ENCODE measurements around the gene CAMTA1. TPM values are rescaled to one million over a fixed set of nuclear protein-coding genes. Genes with fewer than 3 reads are reported as not detected.

The CAMTA1 gene
- total RNA-seq, 1 experiment from 2014 or later, result 69.5 TPM

- Histone ChIP-seq H3K4me1 (ENCODE audit: control insufficient read depth in 1 of 2, insufficient read depth in 2 of 2, low read length in 2 of 2) (no peaks in the 10 kb centered on the region), H4K20me1 (ENCODE audit: insufficient read depth) (no peaks in the 10 kb centered on the region), H3K4me2 (ENCODE audit: low read length) (no peak overlapping the region), H2AFZ (ENCODE audit: low read depth, low read length, poor library complexity, severe bottlenecking) (no peak overlapping the region), H3K4me3 (replicated peaks in 1 of 2; ENCODE audit: low read depth in 1 of 2, low read length in 2 of 2) (no peak overlapping the region), H3K27me3 (ENCODE audit: insufficient read depth, low read length) (peaks cover 24% of the 10 kb centered on the region), H3K9me3 (ENCODE audit: control insufficient read depth in 1 of 2, insufficient read depth in 1 of 2, low read depth in 1 of 2, low read length in 2 of 2) (no peaks in the 10 kb centered on the region), H3K27ac (ENCODE audit: low read depth, low read length) (no peak overlapping the region), H3K79me2 (ENCODE audit: insufficient read depth, low read length) (no peaks in the 10 kb centered on the region), H3K36me3 (ENCODE audit: control insufficient read depth in 1 of 2, insufficient read depth in 2 of 2, low read length in 2 of 2) (no peaks in the 10 kb centered on the region), H3K9me2 (ENCODE audit: insufficient read depth) (no peaks in the 10 kb centered on the region), H3K9ac (ENCODE audit: low read length) (no peak overlapping the region)
- CTCF ChIA-PET, result no interaction called here
- POLR2A ChIA-PET, result interaction anchor here (1.2 kb wide), 1 partner anchor 8 kb away, joined by 3 read pairs; no protein-coding TSS in a partner anchor
- DNase-seq (ENCODE audit: low read depth, low spot score), result no peak
- TF ChIP-seq RAD21 (IDR thresholded peaks at IDR 0.05; ENCODE audit: low read depth), result no peak
- no peak for TF ChIP-seq REST (IDR thresholded peaks at IDR 0.05; ENCODE audit: low read depth)
- no peak for TF ChIP-seq MAX (IDR thresholded peaks at IDR 0.05)
- no peak for TF ChIP-seq POLR2AphosphoS5 (IDR thresholded peaks at IDR 0.05; ENCODE audit: low read depth, low read length)
- no peak for TF ChIP-seq EGR1 (IDR thresholded peaks at IDR 0.05; ENCODE audit: low read depth)
- no peak for TF ChIP-seq SIN3A (IDR thresholded peaks at IDR 0.05; ENCODE audit: low read depth)
- TF ChIP-seq FOSL1 (IDR thresholded peaks at IDR 0.05; ENCODE audit: low read depth), result no peak
- TF ChIP-seq JUND (IDR thresholded peaks at IDR 0.05), result no peak
- TF ChIP-seq ZFX (IDR thresholded peaks at IDR 0.05), result no peak
- TF ChIP-seq EZH2 (IDR thresholded peaks at IDR 0.05), result no peak
- TF ChIP-seq EZH2phosphoT487 (IDR thresholded peaks at IDR 0.05; ENCODE audit: borderline replicate concordance), result no peak
- no peak for TF ChIP-seq TCF7L2 (IDR thresholded peaks at IDR 0.05; ENCODE audit: borderline replicate concordance, extremely low read depth, insufficient read depth, insufficient read length)
- TF ChIP-seq CEBPB (IDR thresholded peaks at IDR 0.05; ENCODE audit: low read depth), result no peak
- TF ChIP-seq, protein P1, sequence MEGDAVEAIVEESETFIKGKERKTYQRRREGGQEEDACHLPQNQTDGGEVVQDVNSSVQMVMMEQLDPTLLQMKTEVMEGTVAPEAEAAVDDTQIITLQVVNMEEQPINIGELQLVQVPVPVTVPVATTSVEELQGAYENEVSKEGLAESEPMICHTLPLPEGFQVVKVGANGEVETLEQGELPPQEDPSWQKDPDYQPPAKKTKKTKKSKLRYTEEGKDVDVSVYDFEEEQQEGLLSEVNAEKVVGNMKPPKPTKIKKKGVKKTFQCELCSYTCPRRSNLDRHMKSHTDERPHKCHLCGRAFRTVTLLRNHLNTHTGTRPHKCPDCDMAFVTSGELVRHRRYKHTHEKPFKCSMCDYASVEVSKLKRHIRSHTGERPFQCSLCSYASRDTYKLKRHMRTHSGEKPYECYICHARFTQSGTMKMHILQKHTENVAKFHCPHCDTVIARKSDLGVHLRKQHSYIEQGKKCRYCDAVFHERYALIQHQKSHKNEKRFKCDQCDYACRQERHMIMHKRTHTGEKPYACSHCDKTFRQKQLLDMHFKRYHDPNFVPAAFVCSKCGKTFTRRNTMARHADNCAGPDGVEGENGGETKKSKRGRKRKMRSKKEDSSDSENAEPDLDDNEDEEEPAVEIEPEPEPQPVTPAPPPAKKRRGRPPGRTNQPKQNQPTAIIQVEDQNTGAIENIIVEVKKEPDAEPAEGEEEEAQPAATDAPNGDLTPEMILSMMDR (IDR thresholded peaks at IDR 0.05 in 2 of 3, conservative IDR thresholded peaks at IDR 0.05 in 1 of 3; ENCODE audit: borderline replicate concordance in 1 of 3, insufficient read depth in 1 of 3, low read depth in 2 of 3, low read length in 2 of 3), result no peak
- TF ChIP-seq ELF1 (IDR thresholded peaks at IDR 0.05; ENCODE audit: borderline replicate concordance, low read depth), result no peak
- TF ChIP-seq YY1 (IDR thresholded peaks at IDR 0.05; ENCODE audit: extremely low read depth, insufficient replicate concordance, low read depth, low read length), result no peak
- TF ChIP-seq, protein P2, sequence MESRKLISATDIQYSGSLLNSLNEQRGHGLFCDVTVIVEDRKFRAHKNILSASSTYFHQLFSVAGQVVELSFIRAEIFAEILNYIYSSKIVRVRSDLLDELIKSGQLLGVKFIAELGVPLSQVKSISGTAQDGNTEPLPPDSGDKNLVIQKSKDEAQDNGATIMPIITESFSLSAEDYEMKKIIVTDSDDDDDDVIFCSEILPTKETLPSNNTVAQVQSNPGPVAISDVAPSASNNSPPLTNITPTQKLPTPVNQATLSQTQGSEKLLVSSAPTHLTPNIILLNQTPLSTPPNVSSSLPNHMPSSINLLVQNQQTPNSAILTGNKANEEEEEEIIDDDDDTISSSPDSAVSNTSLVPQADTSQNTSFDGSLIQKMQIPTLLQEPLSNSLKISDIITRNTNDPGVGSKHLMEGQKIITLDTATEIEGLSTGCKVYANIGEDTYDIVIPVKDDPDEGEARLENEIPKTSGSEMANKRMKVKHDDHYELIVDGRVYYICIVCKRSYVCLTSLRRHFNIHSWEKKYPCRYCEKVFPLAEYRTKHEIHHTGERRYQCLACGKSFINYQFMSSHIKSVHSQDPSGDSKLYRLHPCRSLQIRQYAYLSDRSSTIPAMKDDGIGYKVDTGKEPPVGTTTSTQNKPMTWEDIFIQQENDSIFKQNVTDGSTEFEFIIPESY (IDR thresholded peaks at IDR 0.05; ENCODE audit: extremely low read depth, insufficient replicate concordance, low read length), result no peak
- no peak for TF ChIP-seq CBX3 (IDR thresholded peaks at IDR 0.05; ENCODE audit: low read depth)
- no peak for TF ChIP-seq SP1 (IDR thresholded peaks at IDR 0.05; ENCODE audit: low read depth)
- no peak for TF ChIP-seq ZNF274 (IDR thresholded peaks at IDR 0.05; ENCODE audit: low read depth, low read length)
- intact Hi-C loops (cut with micrococcal nuclease), result loop anchor here (10.0 kb wide), 1 partner anchor 254 kb away; no protein-coding TSS in a partner anchor
- RAD21 ChIA-PET (ENCODE audit: low non-redundant PET in 1 of 2, low total read pairs in 2 of 2, uncharacterized antibody in 2 of 2, unreplicated experiment in 2 of 2), result no interaction called here
- ATAC-seq, result no peak
- no TSS peak for BruUV-seq (replicated peaks)
Measured at GRCh38 chr1:7478809-7479499, 693.7 kb downstream of the CAMTA1 start.

Measured in HCT116 (cell line).